ENCODE results near the gene TMEM91.
"Not testable (repeated sequence)": the region's sequence is repeated elsewhere in the genome, so short reads cannot be mapped to it uniquely, and the experiment has no call there.

The TMEM91 gene

GRCh38 chr19:41367848-41368301 lies 8.5 kb upstream of the TMEM91 start:
- no peak overlapping the region for H3K4me3 ChIP-seq (ENCODE audit: low read depth, low read length)
- TF ChIP-seq, protein P1, sequence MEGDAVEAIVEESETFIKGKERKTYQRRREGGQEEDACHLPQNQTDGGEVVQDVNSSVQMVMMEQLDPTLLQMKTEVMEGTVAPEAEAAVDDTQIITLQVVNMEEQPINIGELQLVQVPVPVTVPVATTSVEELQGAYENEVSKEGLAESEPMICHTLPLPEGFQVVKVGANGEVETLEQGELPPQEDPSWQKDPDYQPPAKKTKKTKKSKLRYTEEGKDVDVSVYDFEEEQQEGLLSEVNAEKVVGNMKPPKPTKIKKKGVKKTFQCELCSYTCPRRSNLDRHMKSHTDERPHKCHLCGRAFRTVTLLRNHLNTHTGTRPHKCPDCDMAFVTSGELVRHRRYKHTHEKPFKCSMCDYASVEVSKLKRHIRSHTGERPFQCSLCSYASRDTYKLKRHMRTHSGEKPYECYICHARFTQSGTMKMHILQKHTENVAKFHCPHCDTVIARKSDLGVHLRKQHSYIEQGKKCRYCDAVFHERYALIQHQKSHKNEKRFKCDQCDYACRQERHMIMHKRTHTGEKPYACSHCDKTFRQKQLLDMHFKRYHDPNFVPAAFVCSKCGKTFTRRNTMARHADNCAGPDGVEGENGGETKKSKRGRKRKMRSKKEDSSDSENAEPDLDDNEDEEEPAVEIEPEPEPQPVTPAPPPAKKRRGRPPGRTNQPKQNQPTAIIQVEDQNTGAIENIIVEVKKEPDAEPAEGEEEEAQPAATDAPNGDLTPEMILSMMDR (IDR thresholded peaks at IDR 0.05; ENCODE audit: borderline replicate concordance, insufficient read depth, low read depth, low read length) = no peak

DNA sequence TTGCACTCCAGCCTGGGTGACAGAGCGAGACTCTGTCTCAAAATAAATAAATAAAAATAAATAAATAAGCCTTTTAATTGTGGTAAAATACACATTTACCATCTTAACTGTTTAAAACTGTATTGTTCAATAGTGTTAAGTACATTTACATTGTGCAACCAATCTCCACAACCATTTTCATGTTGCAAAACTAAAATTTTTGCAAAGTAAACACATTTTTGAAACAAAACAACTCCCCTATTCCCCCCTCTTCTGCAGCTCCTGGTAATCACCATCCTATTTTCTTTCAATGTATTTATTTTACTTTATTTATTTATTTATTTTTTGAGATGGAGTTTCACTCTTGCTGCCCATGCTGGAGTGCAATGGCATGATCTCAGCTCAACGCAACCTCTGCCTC lies 6.6 kb upstream of the TMEM91 start:
- TF ChIP-seq, protein P1 (IDR thresholded peaks at IDR 0.05; ENCODE audit: borderline replicate concordance, insufficient read depth, low read depth, low read length) = no peak
- no peak overlapping the region for H3K4me3 ChIP-seq (ENCODE audit: low read depth, low read length)

- H3K4me3 ChIP-seq (ENCODE audit: low read depth, low read length) = not testable (repeated sequence)
Measured at GRCh38 chr19:41371119-41371518, 5.2 kb upstream of the TMEM91 start.

DNA sequence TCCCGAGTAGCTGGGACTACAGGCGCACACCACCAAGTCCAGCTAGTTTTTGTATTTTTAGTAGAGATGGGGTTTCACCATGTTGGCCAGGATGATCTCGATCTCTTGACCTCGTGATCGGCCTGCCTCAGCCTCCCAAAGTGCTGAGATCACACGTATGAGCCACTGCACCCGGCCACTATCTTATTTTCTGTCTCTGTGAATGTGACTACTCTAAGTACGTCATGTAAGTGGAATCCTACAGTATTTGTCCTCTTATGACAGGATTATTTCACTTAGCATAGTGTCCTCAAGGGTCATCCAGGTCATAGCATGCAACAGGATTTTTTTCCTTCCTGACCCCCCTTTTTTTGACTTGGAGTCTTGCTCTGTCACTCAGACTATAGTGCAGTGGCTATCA lies 4.8 kb upstream of the TMEM91 start:
- TF ChIP-seq, protein P1 (IDR thresholded peaks at IDR 0.05; ENCODE audit: borderline replicate concordance, insufficient read depth, low read depth, low read length) = no peak
- H3K4me3 ChIP-seq (ENCODE audit: low read depth, low read length) = no peak overlapping the region

DNA sequence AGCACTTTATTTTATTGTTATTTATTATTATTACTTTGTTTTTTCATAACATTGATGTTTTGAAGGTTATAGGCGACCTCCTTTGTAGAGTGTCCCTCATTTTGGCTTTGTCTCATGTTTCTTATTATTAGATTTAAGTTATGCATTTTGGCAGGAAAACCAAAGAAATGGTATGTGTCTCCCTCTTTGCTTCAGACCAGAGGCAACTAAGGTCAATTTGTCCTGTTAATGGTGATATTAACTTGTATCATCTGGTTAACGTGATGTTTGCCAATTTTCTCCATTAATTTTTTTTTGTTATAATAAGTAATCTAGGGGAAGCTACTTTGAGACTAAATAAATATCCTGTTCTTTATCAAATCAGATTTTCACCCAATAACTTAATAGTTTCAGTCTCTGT lies 3.8 kb upstream of the TMEM91 start:
- TF ChIP-seq, protein P1 (IDR thresholded peaks at IDR 0.05; ENCODE audit: borderline replicate concordance, insufficient read depth, low read depth, low read length) = no peak
- H3K4me3 ChIP-seq (ENCODE audit: low read depth, low read length) = no peak overlapping the region

DNA sequence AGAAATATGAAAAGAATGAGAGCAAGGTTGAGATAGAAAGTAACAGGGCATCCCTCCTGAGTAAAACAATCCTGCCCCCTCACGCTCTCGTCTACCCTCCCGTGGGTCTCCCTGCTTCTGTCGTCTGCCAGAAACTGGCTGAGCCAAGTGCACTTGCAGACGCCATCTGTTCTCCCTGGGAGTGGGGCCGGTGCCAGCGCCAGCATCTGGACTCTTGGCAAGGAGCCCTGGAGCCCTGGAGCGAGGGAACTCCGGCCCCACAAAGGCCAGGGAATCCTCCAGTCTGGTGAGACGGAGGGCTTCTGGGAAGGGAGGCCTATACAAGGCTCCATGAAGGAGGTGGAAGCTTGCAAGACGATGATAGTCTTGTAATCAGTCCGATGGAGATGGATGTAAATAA lies 2.3 kb upstream of the TMEM91 start:
- TF ChIP-seq, protein P1 (IDR thresholded peaks at IDR 0.05; ENCODE audit: borderline replicate concordance, insufficient read depth, low read depth, low read length) = no peak

GRCh38 chr19:41376998-41377365 lies 649 bp downstream of the TMEM91 start:
- no peak overlapping the region for H3K4me3 ChIP-seq (ENCODE audit: low read depth, low read length)
- TF ChIP-seq, protein P1 (IDR thresholded peaks at IDR 0.05; ENCODE audit: borderline replicate concordance, insufficient read depth, low read depth, low read length) = no peak

More for the DNA sequence above, 2.3 kb upstream of the TMEM91 start:
- no peak overlapping the region for H3K4me3 ChIP-seq (ENCODE audit: low read depth, low read length)

All from GM12875 (cell line).